H1 (cell line): ENCODE data around the gene CHCHD6. TPM values are rescaled to one million over a fixed set of nuclear protein-coding genes. Genes with fewer than 3 reads are reported as not detected.

ENCODE experiments used
- CTCF ChIA-PET: fragments of 300-600 bp; sonication (Branson Sonifier 250); formaldehyde crosslinking; loops from one replicate; lab custom pipeline; 2021; ENCODE audit not compliant: partially characterized antibody; lab: Charles Lee
- POLR2A ChIA-PET: fragments of 300-600 bp; sonication (Branson Sonifier 250); formaldehyde crosslinking; loops from one replicate; lab custom pipeline; 2021; ENCODE audit warnings: inconsistent platforms; ENCODE audit not compliant: partially characterized antibody; lab: Charles Lee
- DNase-seq, 2 experiments: peaks; one replicate each; pipeline versions ENCODE4 v3.0.0 to v3.0.0-alpha.2; 2010 to 2022; ENCODE audit warnings: low spot score in 2 of 2, low read depth in 1 of 2, mixed read lengths in 1 of 2
- FAIRE-seq: peaks from 2 replicates; lab custom pipeline; 2011; peaks lifted over from hg19 to GRCh38; lab: Jason Lieb, UNC
- H2AFZ ChIP-seq: 2 replicates; pipeline ENCODE4 v1.8.1; 2012; ENCODE audit warnings: low read length, inconsistent platforms
- H2AK5ac ChIP-seq: 2 replicates; pipeline ENCODE4 v1.6.1; 2013; ENCODE audit warnings: low read depth, low read length
- H2BK120ac ChIP-seq: replicated peaks from 2 replicates; pipeline ENCODE3; 2013; ENCODE audit warnings: low read depth, low read length, inconsistent platforms
- H2BK12ac ChIP-seq: 2 replicates; pipeline ENCODE4 v1.6.1; 2013; ENCODE audit warnings: low read depth, low read length
- H2BK15ac ChIP-seq: 2 replicates; pipeline ENCODE4 v1.6.1; 2013; ENCODE audit warnings: low read length
- H2BK20ac ChIP-seq: 2 replicates; pipeline ENCODE4 v1.6.1; 2013; ENCODE audit warnings: low read length
- H2BK5ac ChIP-seq: 2 replicates; pipeline ENCODE4 v1.6.1; 2013; ENCODE audit warnings: low read depth, low read length
- H3K14ac ChIP-seq: 2 replicates; pipeline ENCODE4 v1.6.1; 2013; ENCODE audit warnings: inconsistent platforms; ENCODE audit not compliant: insufficient read length
- H3K18ac ChIP-seq: 2 replicates; pipeline ENCODE4 v1.6.1; 2013; ENCODE audit warnings: low read length; ENCODE audit errors: extremely low read depth
- H3K23ac ChIP-seq: 2 replicates; pipeline ENCODE4 v1.6.1; 2013; ENCODE audit warnings: inconsistent platforms; ENCODE audit not compliant: insufficient read length
- H3K23me2 ChIP-seq: 2 replicates; pipeline ENCODE4 v1.6.1; 2013; ENCODE audit warnings: low read depth, low read length
- H3K27ac ChIP-seq: 2 replicates; pipeline ENCODE4 v1.6.1; 2011; ENCODE audit warnings: low read depth, low read length, inconsistent platforms
- H3K27me3 ChIP-seq, 4 experiments: replicated peaks in 1 of 4; 1 replicate in 1 of 4; 2 replicates in 3 of 4; pipeline versions ENCODE4 v1.6.1 to v1.8.1; 2011 to 2013; ENCODE audit warnings: low read length in 3 of 4, mild to moderate bottlenecking in 3 of 4, inconsistent platforms in 2 of 4, mixed read lengths in 2 of 4, moderate library complexity in 1 of 4; ENCODE audit not compliant: control insufficient read depth in 3 of 4, insufficient read depth in 3 of 4; ENCODE audit errors: extremely low read depth in 1 of 4
- H3K36me3 ChIP-seq, 4 experiments: 2 replicates each; pipeline versions ENCODE4 v1.6.1 to v1.8.1; 2011 to 2013; ENCODE audit warnings: mild to moderate bottlenecking in 4 of 4, low read length in 3 of 4, moderate library complexity in 2 of 4, control low read depth in 1 of 4, inconsistent platforms in 1 of 4; ENCODE audit not compliant: insufficient read depth in 4 of 4, control insufficient read depth in 2 of 4
- H3K4ac ChIP-seq: replicated peaks from 2 replicates; pipeline ENCODE3; 2013; ENCODE audit warnings: low read length, low read depth, mixed read lengths, inconsistent platforms; ENCODE audit not compliant: insufficient read length
- H3K4me1 ChIP-seq, 4 experiments: replicated peaks in 1 of 4; 1 replicate in 1 of 4; 2 replicates in 3 of 4; pipeline versions ENCODE4 v1.6.1 to v1.8.1; 2011 to 2013; ENCODE audit warnings: low read length in 3 of 4, inconsistent platforms in 2 of 4, mixed read lengths in 1 of 4; ENCODE audit not compliant: insufficient read depth in 4 of 4, control insufficient read depth in 3 of 4
- H3K4me2 ChIP-seq, 2 experiments: 2 replicates each; pipeline versions ENCODE4 v1.6.1 to v1.8.1; 2011 to 2013; ENCODE audit warnings: low read depth in 2 of 2, low read length in 2 of 2, control low read depth in 1 of 2, inconsistent platforms in 1 of 2, mild to moderate bottlenecking in 1 of 2; ENCODE audit not compliant: insufficient read depth in 1 of 2
- H3K4me3 ChIP-seq, 4 experiments: fragments of 200-600, 300-600 bp in 1 of 4; sonication (generic), shearing (Covaris generic), sonication (Bioruptor Twin) in 1 of 4; 2 replicates each; pipeline versions ENCODE4 v1.5.1 to v1.8.1; 2011 to 2016; ENCODE audit warnings: low read length in 4 of 4, low read depth in 3 of 4, control low read depth in 2 of 4, inconsistent platforms in 2 of 4, mild to moderate bottlenecking in 2 of 4, mixed read lengths in 1 of 4, moderate library complexity in 1 of 4; ENCODE audit not compliant: insufficient read depth in 2 of 4; ENCODE audit errors: extremely low read depth in 1 of 4
- H3K56ac ChIP-seq: replicated peaks from 2 replicates; pipeline ENCODE3; 2013; ENCODE audit warnings: low read depth, mild to moderate bottlenecking, mixed read lengths, low read length, inconsistent platforms; ENCODE audit not compliant: insufficient read length
- H3K79me1 ChIP-seq: 2 replicates; pipeline ENCODE4 v1.6.1; 2013; ENCODE audit warnings: low read depth, low read length, control low read depth
- H3K79me2 ChIP-seq, 2 experiments: 2 replicates each; pipeline versions ENCODE4 v1.6.1 to v1.8.1; 2012 to 2013; ENCODE audit warnings: low read length in 2 of 2, mild to moderate bottlenecking in 2 of 2, inconsistent platforms in 1 of 2; ENCODE audit not compliant: insufficient read depth in 2 of 2, control insufficient read depth in 1 of 2
- H3K9ac ChIP-seq, 4 experiments: replicated peaks in 1 of 4; 1 replicate in 1 of 4; 2 replicates in 3 of 4; pipeline versions ENCODE4 v1.6.1 to v1.8.1; 2011 to 2013; ENCODE audit warnings: low read depth in 3 of 4, low read length in 3 of 4, control low read depth in 2 of 4, mild to moderate bottlenecking in 2 of 4, moderate library complexity in 2 of 4, inconsistent platforms in 1 of 4; ENCODE audit errors: extremely low read depth in 1 of 4
- H3K9me3 ChIP-seq, 2 experiments: 2 replicates each; pipeline versions ENCODE4 v1.6.1 to v1.8.1; 2012 to 2013; ENCODE audit warnings: mild to moderate bottlenecking in 2 of 2, moderate library complexity in 2 of 2, control low read depth in 1 of 2, inconsistent platforms in 1 of 2, low read depth in 1 of 2, low read length in 1 of 2, mixed read lengths in 1 of 2; ENCODE audit not compliant: insufficient read depth in 2 of 2
- H4K20me1 ChIP-seq, 2 experiments: replicated peaks in 1 of 2; 2 replicates each; pipeline versions ENCODE3 to v1.8.1; 2011 to 2013; ENCODE audit warnings: inconsistent platforms in 2 of 2, low read length in 2 of 2, mild to moderate bottlenecking in 1 of 2; ENCODE audit not compliant: insufficient read depth in 2 of 2, control insufficient read depth in 1 of 2
- H4K5ac ChIP-seq: 2 replicates; pipeline ENCODE4 v1.6.1; 2013; ENCODE audit warnings: low read length, low read depth, mixed read lengths, inconsistent platforms; ENCODE audit not compliant: insufficient read length
- H4K8ac ChIP-seq: 2 replicates; pipeline ENCODE4 v1.8.0; 2013; ENCODE audit warnings: mild to moderate bottlenecking, moderate library complexity, low read length, inconsistent platforms; ENCODE audit not compliant: insufficient read depth; ENCODE audit errors: extremely low read depth
- H4K91ac ChIP-seq: replicated peaks from 2 replicates; pipeline ENCODE3; 2013; ENCODE audit warnings: low read length, mixed read lengths, inconsistent platforms; ENCODE audit not compliant: insufficient read length
- KDM4A ChIP-seq: IDR thresholded peaks from one replicate; pipeline ENCODE4 v1.7.1; 2012; ENCODE audit warnings: low read depth, mild to moderate bottlenecking, moderate library complexity, low read length, inconsistent platforms; ENCODE audit not compliant: severe bottlenecking
- RAD21 ChIP-seq, 2 experiments: IDR thresholded peaks in 1 of 2; conservative IDR thresholded peaks in 1 of 2; 2 replicates each; pipeline ENCODE4 v1.6.1; 2011; ENCODE audit warnings: low read depth in 2 of 2, low read length in 2 of 2, improper control_type of control experiment in 1 of 2, inconsistent platforms in 1 of 2, mild to moderate bottlenecking in 1 of 2, moderate library complexity in 1 of 2
- ZNF274 ChIP-seq: IDR thresholded peaks from 2 replicates; pipeline ENCODE4 v1.7.0; 2012; ENCODE audit warnings: low read length, borderline replicate concordance; ENCODE audit errors: extremely low read depth
- WGBS, 2 experiments: shearing (Covaris generic) in 1 of 2; methylation state at CpG; one replicate each; pipeline versions ENCODE4 v1.1.6 to v1.1.7; 2013 to 2015; ENCODE audit warnings: low lambda C conversion rate in 2 of 2, mixed read lengths in 2 of 2, inconsistent platforms in 1 of 2, low coverage in 1 of 2, missing lambda C conversion rate in 1 of 2; ENCODE audit not compliant: insufficient replicate concordance in 2 of 2, insufficient coverage in 1 of 2, insufficient read length in 1 of 2; ENCODE audit errors: extremely low coverage in 1 of 2, missing lambda C conversion rate in 1 of 2; 5-methylcytosine and 5-hydroxymethylcytosine counted together
- polyA plus RNA-seq, 7 experiments: library from polyadenylated mRNA; depleted of rRNA in 3 of 7; stranded (reverse) in 5 of 7; unstranded in 2 of 7; fragments of >200 nt in 5 of 7; fragments of 200-250 nt in 2 of 7; gene quantifications; 1 replicate in 5 of 7; 2 replicates in 1 of 7; 4 replicates in 1 of 7; pipeline versions ENCODE4 v1.2.1 to v1.2.3, GENCODE V29; 2011 to 2013; ENCODE audit warnings: missing spikeins in 2 of 7, mixed read lengths in 2 of 7
- total RNA-seq: library from RNA; stranded (reverse); fragmentation: NEBNext Ultra II Directional; extraction: Animal tissue kit (Norgen Biotek cat#: 25700); gene quantifications from 2 replicates; pipeline ENCODE4 v1.2.1, GENCODE V29; 2021

Gene CHCHD6
- total and polyA plus RNA-seq, 2 of the 8 experiments (the other 6 are each of a cell fraction or from before 2014, with no cell fraction given) = 32.4 to 37.6 TPM

- H3K56ac ChIP-seq = no peak overlapping the region
- 0 out of 4 replicates have a peak, but pooled peaks cover 0 to 2% of the 10 kb centered on the region in 2 experiments for H3K79me2 ChIP-seq
- ChIA-PET POLR2A (no interaction called here), CTCF (interaction anchor here (0.8 to 1.8 kb wide), 4 partner anchors 10 to 38 kb away, joined by 3 to 9 read pairs (median 3); partner anchors contain the start of gene CHCHD6)
- peaks cover 0 to 5% of the 10 kb centered on the region in 2 experiments for H4K20me1 ChIP-seq
- no peak overlapping the region for H2AK5ac ChIP-seq
- no peak overlapping the region for H3K18ac ChIP-seq
- no peaks in the 10 kb centered on the region for H3K27me3 ChIP-seq
- DNase-seq (no peak), FAIRE-seq (no peak)
- 79% methylated on average over 5 of the region's 5 CpGs; no CpG with 5 or more reads in 1 of the 2 experiments for WGBS, 2 experiments
- no peak overlapping the region for H2BK5ac ChIP-seq
- no peak overlapping the region for H4K8ac ChIP-seq
- H2BK12ac ChIP-seq = no peak overlapping the region
- no peak overlapping the region for H3K4me2 ChIP-seq
- peaks cover 0 to 4% (median 0%) of the 10 kb centered on the region in 4 experiments; a peak in 1 of 7 replicates for H3K4me1 ChIP-seq
- no peak overlapping the region for H2BK15ac ChIP-seq
- TF ChIP-seq RAD21 (IDR thresholded peaks at IDR 0.05 in 1 of 2, conservative IDR thresholded peaks at IDR 0.05 in 1 of 2; ENCODE audit: low read depth in 2 of 2, low read length in 2 of 2) (no peak), KDM4A (no peak), ZNF274 (no peak)
- no peaks in the 10 kb centered on the region for H3K36me3 ChIP-seq
- H2BK120ac ChIP-seq = no peak overlapping the region
- H2BK20ac ChIP-seq = no peak overlapping the region
- no peak overlapping the region for H3K23ac ChIP-seq
- H3K9ac ChIP-seq = no peak overlapping the region
- H3K9me3 ChIP-seq = peaks cover 0 to 5% of the 10 kb centered on the region in 2 experiments; a peak in 1 of 4 replicates
- no peak overlapping the region for H4K5ac ChIP-seq
- no peaks in the 10 kb centered on the region; the same call in 1 of the 2 replicates for H3K23me2 ChIP-seq
- H3K4ac ChIP-seq = no peak overlapping the region
- no peak overlapping the region for H3K14ac ChIP-seq
- no peak overlapping the region for H3K27ac ChIP-seq
- H4K91ac ChIP-seq = no peak overlapping the region
- H3K79me1 ChIP-seq = peaks cover 4% of the 10 kb centered on the region
- H2AFZ ChIP-seq = no peak overlapping the region
- H3K4me3 ChIP-seq = no peak overlapping the region
Measured at GRCh38 chr3:126742057-126742456, 38.0 kb downstream of the CHCHD6 start.
